ENCODE data around the gene SLC7A5. TPM values are rescaled to one million over a fixed set of nuclear protein-coding genes. Genes with fewer than 3 reads are reported as not detected.

The SLC7A5 gene
- total and polyA plus RNA-seq, 2 of the 13 experiments (the other 11 are each of a cell fraction or from before 2014, with no cell fraction given): 79.6 to 155 TPM

DNA sequence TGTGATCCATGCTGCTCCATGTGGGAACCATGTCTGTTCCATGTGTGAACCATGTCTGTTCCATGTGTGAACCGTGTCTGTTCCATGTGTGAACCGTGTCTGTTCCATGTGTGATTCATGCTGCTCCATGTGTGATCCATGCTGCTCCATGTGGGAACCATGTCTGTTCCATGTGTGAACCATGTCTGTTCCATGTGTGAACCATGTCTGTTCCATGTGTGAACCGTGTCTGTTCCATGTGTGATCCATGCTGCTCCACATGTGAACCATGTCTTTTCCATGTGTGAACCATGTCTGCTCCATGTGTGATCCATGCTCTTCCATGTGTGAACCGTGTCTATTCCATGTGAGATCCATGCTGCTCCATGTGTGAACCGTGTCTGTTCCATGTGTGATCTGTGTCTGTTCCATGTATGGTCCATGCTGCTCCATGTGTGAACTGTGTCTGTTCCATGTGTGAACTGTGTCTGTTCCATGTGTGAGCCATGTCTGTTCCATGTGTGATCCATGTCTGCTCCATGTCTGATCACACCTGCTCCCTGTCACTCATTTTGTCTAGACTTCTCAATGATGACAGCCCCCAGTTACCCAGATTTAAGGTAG is 10.2 kb upstream of the SLC7A5 start (continued):
- TF ChIP-seq DPF2 (CRISPR knock-in tag; IDR thresholded peaks at IDR 0.05; ENCODE audit: borderline replicate concordance, low read depth) (0 out of 2 replicates have a peak, but pooled peaks have one; percentile 14), HOXA7 (CRISPR knock-in tag; IDR thresholded peaks at IDR 0.05) (peak; percentile 85; the same call in 1 of the 2 replicates)

DNA sequence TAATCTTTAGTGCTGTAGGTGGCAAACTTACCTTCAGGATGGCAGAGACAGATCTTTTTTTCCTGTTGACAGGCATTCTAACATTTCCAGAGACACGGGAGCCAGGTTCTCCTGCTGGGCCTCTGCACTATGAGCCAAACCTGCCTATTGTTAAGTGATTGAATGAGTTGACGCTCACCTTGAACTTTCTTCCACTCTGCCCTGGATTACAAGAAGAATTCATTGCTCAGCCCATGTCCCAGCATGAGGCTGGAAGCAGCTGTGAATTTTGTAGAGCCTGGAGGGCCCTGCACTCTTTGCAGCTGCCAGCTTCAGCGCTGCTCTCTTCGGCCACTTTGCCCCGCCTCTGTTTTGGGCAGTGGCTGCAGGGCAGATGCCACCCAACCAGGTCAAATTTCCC is 9.4 kb upstream of the SLC7A5 start:
- Histone ChIP-seq H3K9me3 (ENCODE audit: low read length) (no peaks in the 10 kb centered on the region), H3K4me2 (ENCODE audit: low read depth, low read length) (peak overlapping the region; percentile 54), H3K4me3 (replicated peaks in 1 of 3; ENCODE audit: insufficient read depth in 1 of 3, low read depth in 2 of 3, low read length in 3 of 3) (no peak overlapping the region), H4K20me1 (ENCODE audit: insufficient read depth, low read length) (no peaks in the 10 kb centered on the region), H3K27ac (ENCODE audit: extremely low read length, insufficient read depth, low read length) (no peak overlapping the region), H3K4me1 (ENCODE audit: insufficient read depth, low read length) (peaks cover 80% of the 10 kb centered on the region), H3K27me3 (ENCODE audit: control insufficient read depth in 1 of 2, insufficient read depth in 2 of 2, low read length in 2 of 2) (no peaks in the 10 kb centered on the region), H3K79me2 (ENCODE audit: insufficient read depth, low read length) (no peaks in the 10 kb centered on the region), H2AFZ (ENCODE audit: low read length) (no peak overlapping the region), H3K9ac (ENCODE audit: insufficient read depth, low read depth, low read length) (no peak overlapping the region), H3K36me3 (replicated peaks in 1 of 2; ENCODE audit: control insufficient read depth in 1 of 2, insufficient read depth in 2 of 2, low read length in 2 of 2) (no peaks in the 10 kb centered on the region)
- intact Hi-C loops (cut with micrococcal nuclease; ENCODE audit: unreplicated experiment) (no loop called here), in situ Hi-C loops (cut with HindIII; ENCODE audit: extremely low pct_ligation_motif_present, low pct_unique_long_range_greater_than_20kb) (no loop called here)
- ChIA-PET CTCF (ENCODE audit: low intra/inter-chr PET ratio, low total read pairs) (interaction anchor here (1.2 to 1.8 kb wide), 2 partner anchors 31 to 100 kb away, joined by 4 to 6 read pairs; no protein-coding TSS in a partner anchor), POLR2A (interaction anchor here (1.2 to 1.3 kb wide), 2 partner anchors 9 to 71 kb away, joined by 3 to 4 read pairs; partner anchors contain the start of gene SLC7A5)
- DNase-seq (ENCODE audit: low spot score) (peak; percentile 66), ATAC-seq (peak; percentile 12), FAIRE-seq (no peak)
- BruUV-seq (replicated peaks): no TSS peak
- 31% methylated on average over 5 of the region's 5 CpGs for WGBS (ENCODE audit: low lambda C conversion rate)
- TF ChIP-seq, protein P1, sequence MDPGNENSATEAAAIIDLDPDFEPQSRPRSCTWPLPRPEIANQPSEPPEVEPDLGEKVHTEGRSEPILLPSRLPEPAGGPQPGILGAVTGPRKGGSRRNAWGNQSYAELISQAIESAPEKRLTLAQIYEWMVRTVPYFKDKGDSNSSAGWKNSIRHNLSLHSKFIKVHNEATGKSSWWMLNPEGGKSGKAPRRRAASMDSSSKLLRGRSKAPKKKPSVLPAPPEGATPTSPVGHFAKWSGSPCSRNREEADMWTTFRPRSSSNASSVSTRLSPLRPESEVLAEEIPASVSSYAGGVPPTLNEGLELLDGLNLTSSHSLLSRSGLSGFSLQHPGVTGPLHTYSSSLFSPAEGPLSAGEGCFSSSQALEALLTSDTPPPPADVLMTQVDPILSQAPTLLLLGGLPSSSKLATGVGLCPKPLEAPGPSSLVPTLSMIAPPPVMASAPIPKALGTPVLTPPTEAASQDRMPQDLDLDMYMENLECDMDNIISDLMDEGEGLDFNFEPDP (CRISPR knock-in tag; conservative IDR thresholded peaks at IDR 0.05): no peak
- TF ChIP-seq, protein P2, sequence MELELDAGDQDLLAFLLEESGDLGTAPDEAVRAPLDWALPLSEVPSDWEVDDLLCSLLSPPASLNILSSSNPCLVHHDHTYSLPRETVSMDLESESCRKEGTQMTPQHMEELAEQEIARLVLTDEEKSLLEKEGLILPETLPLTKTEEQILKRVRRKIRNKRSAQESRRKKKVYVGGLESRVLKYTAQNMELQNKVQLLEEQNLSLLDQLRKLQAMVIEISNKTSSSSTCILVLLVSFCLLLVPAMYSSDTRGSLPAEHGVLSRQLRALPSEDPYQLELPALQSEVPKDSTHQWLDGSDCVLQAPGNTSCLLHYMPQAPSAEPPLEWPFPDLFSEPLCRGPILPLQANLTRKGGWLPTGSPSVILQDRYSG (CRISPR knock-in tag; IDR thresholded peaks at IDR 0.05): no peak
- TF ChIP-seq RXRB (CRISPR knock-in tag; IDR thresholded peaks at IDR 0.05; ENCODE audit: borderline replicate concordance) (peak; percentile 70; the same call in 1 of the 2 replicates), BCL6 (CRISPR knock-in tag; IDR thresholded peaks at IDR 0.05) (0 out of 2 replicates have a peak, but pooled peaks have one; percentile 17), EP300 (IDR thresholded peaks at IDR 0.05; ENCODE audit: low read depth in 2 of 2, low read length in 2 of 2) (0 out of 4 replicates have a peak, but pooled peaks of 1 of the 2 experiments have one; percentile 3), EP300 (CRISPR knock-in tag; IDR thresholded peaks at IDR 0.05; ENCODE audit: borderline replicate concordance) (no peak), SMAD9 (CRISPR knock-in tag; IDR thresholded peaks at IDR 0.05) (peak; percentile 64; the same call in 1 of the 2 replicates), NR2F6 (IDR thresholded peaks at IDR 0.05) (0 out of 2 replicates have a peak, but pooled peaks have one; percentile 20), NR2F6 (CRISPR knock-in tag; IDR thresholded peaks at IDR 0.05) (0 out of 2 replicates have a peak, but pooled peaks have one; percentile 25), ZNF30 (CRISPR knock-in tag; IDR thresholded peaks at IDR 0.05) (no peak), ZNF264 (CRISPR knock-in tag; IDR thresholded peaks at IDR 0.05) (no peak), RARA (CRISPR knock-in tag; IDR thresholded peaks at IDR 0.05) (peak; percentile 58)
- TF ChIP-seq, protein P3, sequence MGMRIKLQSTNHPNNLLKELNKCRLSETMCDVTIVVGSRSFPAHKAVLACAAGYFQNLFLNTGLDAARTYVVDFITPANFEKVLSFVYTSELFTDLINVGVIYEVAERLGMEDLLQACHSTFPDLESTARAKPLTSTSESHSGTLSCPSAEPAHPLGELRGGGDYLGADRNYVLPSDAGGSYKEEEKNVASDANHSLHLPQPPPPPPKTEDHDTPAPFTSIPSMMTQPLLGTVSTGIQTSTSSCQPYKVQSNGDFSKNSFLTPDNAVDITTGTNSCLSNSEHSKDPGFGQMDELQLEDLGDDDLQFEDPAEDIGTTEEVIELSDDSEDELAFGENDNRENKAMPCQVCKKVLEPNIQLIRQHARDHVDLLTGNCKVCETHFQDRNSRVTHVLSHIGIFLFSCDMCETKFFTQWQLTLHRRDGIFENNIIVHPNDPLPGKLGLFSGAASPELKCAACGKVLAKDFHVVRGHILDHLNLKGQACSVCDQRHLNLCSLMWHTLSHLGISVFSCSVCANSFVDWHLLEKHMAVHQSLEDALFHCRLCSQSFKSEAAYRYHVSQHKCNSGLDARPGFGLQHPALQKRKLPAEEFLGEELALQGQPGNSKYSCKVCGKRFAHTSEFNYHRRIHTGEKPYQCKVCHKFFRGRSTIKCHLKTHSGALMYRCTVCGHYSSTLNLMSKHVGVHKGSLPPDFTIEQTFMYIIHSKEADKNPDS (CRISPR knock-in tag; IDR thresholded peaks at IDR 0.05): no peak
- TF ChIP-seq, protein P4, sequence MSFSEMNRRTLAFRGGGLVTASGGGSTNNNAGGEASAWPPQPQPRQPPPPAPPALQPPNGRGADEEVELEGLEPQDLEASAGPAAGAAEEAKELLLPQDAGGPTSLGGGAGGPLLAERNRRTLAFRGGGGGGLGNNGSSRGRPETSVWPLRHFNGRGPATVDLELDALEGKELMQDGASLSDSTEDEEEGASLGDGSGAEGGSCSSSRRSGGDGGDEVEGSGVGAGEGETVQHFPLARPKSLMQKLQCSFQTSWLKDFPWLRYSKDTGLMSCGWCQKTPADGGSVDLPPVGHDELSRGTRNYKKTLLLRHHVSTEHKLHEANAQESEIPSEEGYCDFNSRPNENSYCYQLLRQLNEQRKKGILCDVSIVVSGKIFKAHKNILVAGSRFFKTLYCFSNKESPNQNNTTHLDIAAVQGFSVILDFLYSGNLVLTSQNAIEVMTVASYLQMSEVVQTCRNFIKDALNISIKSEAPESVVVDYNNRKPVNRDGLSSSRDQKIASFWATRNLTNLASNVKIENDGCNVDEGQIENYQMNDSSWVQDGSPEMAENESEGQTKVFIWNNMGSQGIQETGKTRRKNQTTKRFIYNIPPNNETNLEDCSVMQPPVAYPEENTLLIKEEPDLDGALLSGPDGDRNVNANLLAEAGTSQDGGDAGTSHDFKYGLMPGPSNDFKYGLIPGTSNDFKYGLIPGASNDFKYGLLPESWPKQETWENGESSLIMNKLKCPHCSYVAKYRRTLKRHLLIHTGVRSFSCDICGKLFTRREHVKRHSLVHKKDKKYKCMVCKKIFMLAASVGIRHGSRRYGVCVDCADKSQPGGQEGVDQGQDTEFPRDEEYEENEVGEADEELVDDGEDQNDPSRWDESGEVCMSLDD (CRISPR knock-in tag; IDR thresholded peaks at IDR 0.05; ENCODE audit: borderline replicate concordance): no peak
